HL-60 (cell line): ENCODE data around the gene EGFR.

Experiments used
- POLR2AphosphoS5 ChIP-seq: IDR thresholded peaks from 2 replicates; pipeline ENCODE4 v1.6.1; 2012; ENCODE audit warnings: low read depth
- REST ChIP-seq: IDR thresholded peaks from 2 replicates; pipeline ENCODE4 v1.6.1; 2012; ENCODE audit warnings: low read depth; ENCODE audit not compliant: insufficient replicate concordance
- TF ChIP-seq, protein P1 (sequence below): IDR thresholded peaks from one replicate; pipeline ENCODE4 v1.5.1; 2011; ENCODE audit warnings: low read length, control low read depth, inconsistent platforms; ENCODE audit not compliant: insufficient read depth

- TF ChIP-seq REST = no peak
- TF ChIP-seq, protein P1, sequence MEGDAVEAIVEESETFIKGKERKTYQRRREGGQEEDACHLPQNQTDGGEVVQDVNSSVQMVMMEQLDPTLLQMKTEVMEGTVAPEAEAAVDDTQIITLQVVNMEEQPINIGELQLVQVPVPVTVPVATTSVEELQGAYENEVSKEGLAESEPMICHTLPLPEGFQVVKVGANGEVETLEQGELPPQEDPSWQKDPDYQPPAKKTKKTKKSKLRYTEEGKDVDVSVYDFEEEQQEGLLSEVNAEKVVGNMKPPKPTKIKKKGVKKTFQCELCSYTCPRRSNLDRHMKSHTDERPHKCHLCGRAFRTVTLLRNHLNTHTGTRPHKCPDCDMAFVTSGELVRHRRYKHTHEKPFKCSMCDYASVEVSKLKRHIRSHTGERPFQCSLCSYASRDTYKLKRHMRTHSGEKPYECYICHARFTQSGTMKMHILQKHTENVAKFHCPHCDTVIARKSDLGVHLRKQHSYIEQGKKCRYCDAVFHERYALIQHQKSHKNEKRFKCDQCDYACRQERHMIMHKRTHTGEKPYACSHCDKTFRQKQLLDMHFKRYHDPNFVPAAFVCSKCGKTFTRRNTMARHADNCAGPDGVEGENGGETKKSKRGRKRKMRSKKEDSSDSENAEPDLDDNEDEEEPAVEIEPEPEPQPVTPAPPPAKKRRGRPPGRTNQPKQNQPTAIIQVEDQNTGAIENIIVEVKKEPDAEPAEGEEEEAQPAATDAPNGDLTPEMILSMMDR = no peak
- no peak for TF ChIP-seq POLR2AphosphoS5
Observed at GRCh38 chr7:55094092-55094690, 75.4 kb downstream of the EGFR start.
